ENCODE results near the gene ELOVL7.
"Not testable (repeated sequence)": the region's sequence is repeated elsewhere in the genome, so short reads cannot be mapped to it uniquely, and the experiment has no call there.

Gene ELOVL7

DNA sequence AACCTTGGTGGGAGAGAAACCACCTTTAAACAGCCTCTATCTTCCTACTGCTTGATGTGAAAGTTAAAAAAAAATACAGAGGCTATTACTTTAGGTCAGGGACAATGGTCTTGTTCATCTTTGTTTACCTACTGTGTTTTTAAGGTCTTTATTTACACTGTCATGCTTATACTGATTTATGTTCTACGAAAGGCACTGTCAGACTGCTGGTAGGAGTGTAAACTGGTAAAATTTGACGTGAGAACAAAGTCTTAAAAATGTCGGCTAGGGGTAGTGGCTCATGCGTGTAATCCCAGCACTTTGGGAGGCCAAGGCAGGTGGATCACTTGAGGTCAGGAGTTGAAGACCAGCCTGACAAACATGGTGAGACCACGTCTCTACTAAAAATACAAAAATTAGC lies 42.1 kb upstream of the ELOVL7 start:
- TF ChIP-seq, protein P1, sequence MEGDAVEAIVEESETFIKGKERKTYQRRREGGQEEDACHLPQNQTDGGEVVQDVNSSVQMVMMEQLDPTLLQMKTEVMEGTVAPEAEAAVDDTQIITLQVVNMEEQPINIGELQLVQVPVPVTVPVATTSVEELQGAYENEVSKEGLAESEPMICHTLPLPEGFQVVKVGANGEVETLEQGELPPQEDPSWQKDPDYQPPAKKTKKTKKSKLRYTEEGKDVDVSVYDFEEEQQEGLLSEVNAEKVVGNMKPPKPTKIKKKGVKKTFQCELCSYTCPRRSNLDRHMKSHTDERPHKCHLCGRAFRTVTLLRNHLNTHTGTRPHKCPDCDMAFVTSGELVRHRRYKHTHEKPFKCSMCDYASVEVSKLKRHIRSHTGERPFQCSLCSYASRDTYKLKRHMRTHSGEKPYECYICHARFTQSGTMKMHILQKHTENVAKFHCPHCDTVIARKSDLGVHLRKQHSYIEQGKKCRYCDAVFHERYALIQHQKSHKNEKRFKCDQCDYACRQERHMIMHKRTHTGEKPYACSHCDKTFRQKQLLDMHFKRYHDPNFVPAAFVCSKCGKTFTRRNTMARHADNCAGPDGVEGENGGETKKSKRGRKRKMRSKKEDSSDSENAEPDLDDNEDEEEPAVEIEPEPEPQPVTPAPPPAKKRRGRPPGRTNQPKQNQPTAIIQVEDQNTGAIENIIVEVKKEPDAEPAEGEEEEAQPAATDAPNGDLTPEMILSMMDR (IDR thresholded peaks at IDR 0.05; ENCODE audit: borderline replicate concordance, control extremely low read depth, extremely low read depth, insufficient read depth, missing control alignments): no peak
- DNase-seq (ENCODE audit: low spot score): no peak
- in situ Hi-C loops (cut with MboI; ENCODE audit: low sequenced_read_pairs, unreplicated experiment): no loop called here

DNA sequence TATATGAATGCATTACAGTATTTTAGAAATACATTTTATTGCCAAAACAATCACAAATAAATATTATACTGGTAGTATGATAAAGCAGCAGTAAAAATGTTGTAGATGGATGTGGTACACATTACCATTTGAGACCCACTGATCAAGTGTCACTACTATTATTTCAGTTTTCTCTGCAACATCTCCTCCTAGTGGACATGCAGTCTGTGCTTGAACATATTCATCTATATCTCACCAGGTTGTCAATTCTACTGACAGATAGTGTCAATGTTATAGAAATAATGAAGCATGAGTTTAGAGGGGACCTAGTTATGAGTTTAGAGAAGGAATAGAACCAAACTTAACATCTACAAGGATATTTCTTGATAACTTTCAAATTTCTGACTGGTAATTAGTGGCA lies 39.2 kb upstream of the ELOVL7 start:
- in situ Hi-C loops (cut with MboI; ENCODE audit: low sequenced_read_pairs, unreplicated experiment): no loop called here
- DNase-seq (ENCODE audit: low spot score): peak; percentile 47

DNA sequence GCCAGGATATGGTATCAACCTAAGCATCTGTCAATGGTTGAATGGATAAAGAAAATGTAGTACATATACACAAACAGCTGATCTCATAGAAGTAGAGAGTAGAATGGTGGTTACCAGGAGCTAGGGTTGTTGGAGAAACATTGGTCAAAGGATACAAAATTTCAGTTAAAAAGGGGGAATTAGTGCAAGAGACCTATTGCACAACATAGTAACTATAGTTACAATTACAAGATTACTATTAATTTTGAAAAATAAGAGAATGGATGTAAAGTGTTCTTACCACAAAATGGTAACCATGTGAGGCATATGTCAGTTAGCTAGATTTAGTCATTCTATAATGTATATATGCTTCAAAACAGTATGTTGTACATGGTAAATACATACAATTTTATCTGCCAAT lies 28.8 kb upstream of the ELOVL7 start:
- in situ Hi-C loops (cut with MboI; ENCODE audit: low sequenced_read_pairs, unreplicated experiment): no loop called here
- DNase-seq (ENCODE audit: low spot score): no peak
- TF ChIP-seq, protein P1 (IDR thresholded peaks at IDR 0.05; ENCODE audit: borderline replicate concordance, control extremely low read depth, extremely low read depth, insufficient read depth, missing control alignments): no peak

More for the DNA sequence above, 39.2 kb upstream of the ELOVL7 start:
- TF ChIP-seq, protein P1 (IDR thresholded peaks at IDR 0.05; ENCODE audit: borderline replicate concordance, control extremely low read depth, extremely low read depth, insufficient read depth, missing control alignments): no peak

DNA sequence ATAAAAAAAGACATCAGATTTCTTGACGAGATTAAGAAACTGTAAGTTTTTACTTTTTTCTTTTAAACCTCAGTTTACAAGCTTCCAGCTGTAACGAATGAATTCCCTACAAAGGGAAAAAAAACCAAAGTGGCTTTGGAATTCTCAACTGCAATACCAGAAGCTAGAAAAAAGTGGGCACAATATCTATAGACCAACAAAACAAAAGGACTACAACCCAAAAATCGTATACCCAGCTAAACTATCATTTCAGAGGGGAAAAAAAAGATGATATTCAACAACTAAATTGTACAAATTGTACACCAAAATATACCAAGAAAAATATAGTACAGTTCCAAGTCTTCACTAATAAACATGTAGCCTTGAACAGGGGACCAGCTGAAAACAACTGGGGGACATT lies 26.8 kb upstream of the ELOVL7 start:
- in situ Hi-C loops (cut with MboI; ENCODE audit: low sequenced_read_pairs, unreplicated experiment): no loop called here
- TF ChIP-seq, protein P1 (IDR thresholded peaks at IDR 0.05; ENCODE audit: borderline replicate concordance, control extremely low read depth, extremely low read depth, insufficient read depth, missing control alignments): no peak
- DNase-seq (ENCODE audit: low spot score): no peak

DNA sequence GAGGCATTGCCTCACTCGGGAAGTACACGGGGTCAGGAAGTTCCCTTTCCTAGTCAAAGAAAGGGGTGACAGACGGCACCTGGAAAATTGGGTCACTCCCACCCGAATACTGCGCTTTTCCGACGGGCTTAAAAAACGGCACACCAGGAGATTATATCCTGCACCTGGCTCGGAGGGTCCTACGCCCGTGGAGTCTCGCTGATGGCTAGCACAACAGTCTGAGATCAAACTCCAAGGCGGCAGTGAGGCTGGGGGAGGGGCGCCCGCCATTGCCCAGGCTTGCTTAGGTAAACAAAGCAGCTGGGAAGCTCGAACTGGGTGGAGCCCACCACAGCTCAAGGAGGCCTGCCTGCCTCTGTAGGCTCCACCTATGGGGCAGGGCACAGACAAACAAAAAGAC lies 16.5 kb upstream of the ELOVL7 start:
- in situ Hi-C loops (cut with MboI; ENCODE audit: low sequenced_read_pairs, unreplicated experiment); DNase-seq (ENCODE audit: low spot score): not testable (repeated sequence)

DNA sequence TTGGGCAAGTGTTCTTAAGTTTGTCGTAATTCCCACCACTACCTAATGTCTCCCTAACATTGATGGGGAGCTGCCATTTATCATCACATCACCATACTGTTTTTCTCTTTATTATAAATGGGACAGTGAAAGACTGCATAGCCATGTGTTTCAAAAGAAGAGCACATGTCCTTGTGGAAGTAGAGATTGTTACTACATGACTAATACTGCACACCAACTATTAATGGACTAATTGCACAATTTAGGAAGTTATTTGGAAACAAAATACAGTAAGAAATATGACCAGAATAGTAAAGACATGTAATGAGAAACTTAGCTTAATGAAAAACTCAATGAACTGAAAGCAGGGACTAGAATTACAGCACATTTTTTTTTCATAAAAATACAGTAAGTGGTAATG lies 12.0 kb upstream of the ELOVL7 start:
- TF ChIP-seq, protein P1 (IDR thresholded peaks at IDR 0.05; ENCODE audit: borderline replicate concordance, control extremely low read depth, extremely low read depth, insufficient read depth, missing control alignments): no peak
- DNase-seq (ENCODE audit: low spot score): no peak
- in situ Hi-C loops (cut with MboI; ENCODE audit: low sequenced_read_pairs, unreplicated experiment): no loop called here

DNA sequence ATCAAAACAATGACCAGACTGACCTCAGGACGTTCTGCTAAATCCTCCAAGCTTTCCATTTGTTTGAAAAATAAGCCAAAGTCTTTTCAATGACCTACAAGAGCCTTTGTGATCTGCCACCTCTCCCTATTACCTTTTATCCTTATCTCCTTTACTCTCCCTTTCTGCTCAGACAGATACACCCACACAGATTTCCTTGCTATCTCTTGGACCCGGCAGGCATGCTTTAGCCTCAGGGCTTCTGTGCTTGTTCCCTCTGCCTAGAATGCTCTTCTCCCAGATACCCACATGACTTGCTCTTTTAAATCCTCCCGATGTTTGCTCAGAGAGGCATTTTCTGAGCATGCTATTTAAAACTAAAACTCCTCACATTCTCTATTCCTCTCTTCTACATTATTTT lies 8.9 kb upstream of the ELOVL7 start:
- TF ChIP-seq, protein P1 (IDR thresholded peaks at IDR 0.05; ENCODE audit: borderline replicate concordance, control extremely low read depth, extremely low read depth, insufficient read depth, missing control alignments): no peak
- DNase-seq (ENCODE audit: low spot score): no peak
- in situ Hi-C loops (cut with MboI; ENCODE audit: low sequenced_read_pairs, unreplicated experiment): no loop called here
